SKM-1 (cell line): Measurements from ENCODE around the gene ALDH18A1.

Experiments used
- DNase-seq: peaks from one replicate; lab custom pipeline; 2025; ENCODE audit not compliant: unreplicated experiment; lab: John Stamatoyannopoulos, UW

The ALDH18A1 gene

GRCh38 chr10:95588025-95588424, 68.5 kb downstream of the ALDH18A1 start:
- no peak for DNase-seq

DNA sequence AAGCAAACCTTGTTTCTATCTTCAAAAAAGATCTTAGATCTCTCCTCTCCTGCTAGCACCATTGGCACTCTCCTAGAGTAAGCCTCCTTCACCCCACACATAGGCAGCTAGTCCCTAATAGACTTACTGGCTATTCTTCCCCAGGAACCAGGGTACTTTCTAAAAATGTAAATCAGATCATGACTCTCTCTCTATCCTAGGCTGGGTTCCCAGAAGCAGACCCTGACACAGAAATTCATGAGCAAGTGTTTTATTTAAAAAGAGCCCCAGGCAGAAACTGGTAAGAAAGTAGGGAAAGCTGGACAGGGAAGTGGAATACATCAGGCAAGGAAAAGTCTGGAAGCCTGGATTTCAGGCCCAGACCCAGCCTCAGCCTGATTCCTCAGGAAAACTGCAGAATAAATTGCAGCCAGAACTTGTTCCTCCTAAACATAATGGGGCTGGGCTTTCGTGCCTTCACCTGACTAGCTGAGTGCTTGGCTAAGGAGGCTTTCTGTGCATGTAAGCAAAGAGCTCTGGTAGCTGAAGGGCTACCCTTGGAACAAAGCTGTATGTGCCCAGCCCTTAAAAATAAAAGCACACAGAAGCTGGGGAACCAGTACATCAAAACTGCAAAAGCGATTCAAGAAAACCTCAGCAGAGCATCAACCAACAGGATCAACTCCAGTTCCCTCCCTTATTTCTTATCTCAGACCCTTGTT, 76.5 kb downstream of the ALDH18A1 start:
- DNase-seq, result no peak

DNA sequence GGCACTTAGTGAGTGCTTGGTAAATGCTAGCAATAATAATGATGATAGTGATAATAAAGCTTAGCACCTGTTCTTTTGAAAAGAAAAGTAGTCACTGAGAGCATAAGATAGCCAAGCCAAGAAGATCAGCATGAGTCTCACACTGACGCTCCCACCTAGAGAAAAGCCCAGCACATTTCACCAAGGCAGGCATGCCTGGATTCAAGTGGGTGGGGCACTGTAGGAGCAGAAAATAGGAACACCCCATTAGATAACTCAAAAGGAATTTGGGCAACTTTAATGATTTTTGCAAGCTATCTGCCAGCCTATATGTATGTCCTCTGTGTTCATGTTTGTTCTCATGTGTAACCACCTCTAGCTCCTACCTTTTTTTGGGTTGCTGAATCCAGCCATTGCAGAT, 77.2 kb downstream of the ALDH18A1 start:
- DNase-seq, result no peak

GRCh38 chr10:95578619-95579018, 77.9 kb downstream of the ALDH18A1 start:
- DNase-seq, result no peak

- DNase-seq, result no peak
Measured at GRCh38 chr10:95574649-95575365, 81.7 kb downstream of the ALDH18A1 start.

DNA sequence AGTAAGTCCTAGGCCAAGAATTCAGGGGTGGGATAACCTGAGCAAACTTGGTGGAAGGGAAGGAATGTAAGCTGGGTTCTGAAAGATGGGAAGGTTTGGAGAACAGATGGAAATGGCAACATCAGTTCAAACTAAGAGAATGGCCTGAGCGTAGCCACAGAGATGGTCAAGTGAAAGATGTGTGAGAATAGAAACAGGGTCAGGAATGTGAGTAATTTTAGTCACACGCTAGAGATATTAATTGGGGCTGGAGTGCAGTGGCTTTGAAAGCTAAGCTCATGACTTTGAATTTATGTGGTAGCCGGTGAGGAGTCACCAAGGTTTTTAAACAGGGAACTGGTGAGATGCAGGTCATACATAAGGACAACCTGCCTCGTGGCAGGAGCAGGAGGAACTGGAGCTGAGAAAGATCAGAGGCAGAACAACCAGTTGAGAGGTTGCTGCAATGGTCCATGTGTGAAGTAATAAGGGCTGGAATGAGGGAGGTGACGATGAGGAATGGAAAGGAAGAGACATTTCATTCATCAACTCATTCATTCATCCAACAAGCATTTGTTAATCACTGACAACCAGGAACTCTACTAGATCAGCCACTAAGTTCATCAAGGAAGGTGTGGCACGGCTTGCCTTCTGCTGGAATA, 82.4 kb downstream of the ALDH18A1 start:
- DNase-seq, result no peak

- no peak for DNase-seq
Measured at GRCh38 chr10:95573527-95573926, 83.0 kb downstream of the ALDH18A1 start.

GRCh38 chr10:95572131-95572820, 84.2 kb downstream of the ALDH18A1 start:
- DNase-seq, result no peak

DNA sequence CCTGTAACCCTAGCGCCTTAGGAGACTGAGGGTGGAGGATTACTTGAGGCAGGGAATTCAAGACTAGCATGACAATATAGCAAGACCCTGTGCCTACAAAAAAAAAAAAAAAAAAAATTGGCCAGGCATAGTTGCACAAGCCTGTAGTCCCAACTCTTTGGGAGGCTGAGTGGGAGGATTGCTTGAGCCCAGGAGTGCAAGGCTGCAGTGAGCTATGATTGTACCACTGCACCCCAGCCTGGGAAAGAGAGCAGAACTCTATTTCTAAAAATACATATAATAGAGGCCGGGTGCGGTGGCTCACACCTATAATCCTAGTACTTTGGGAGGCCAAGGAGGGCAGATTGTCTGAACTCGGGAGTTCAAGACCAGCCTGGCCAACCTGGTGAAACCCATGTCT, 85.1 kb downstream of the ALDH18A1 start:
- no peak for DNase-seq

- no peak for DNase-seq
Measured at GRCh38 chr10:95569368-95569767, 87.1 kb downstream of the ALDH18A1 start.

GRCh38 chr10:95567903-95568630, 88.4 kb downstream of the ALDH18A1 start:
- DNase-seq, result no peak

GRCh38 chr10:95566136-95566535, 90.4 kb downstream of the ALDH18A1 start:
- no peak for DNase-seq

DNA sequence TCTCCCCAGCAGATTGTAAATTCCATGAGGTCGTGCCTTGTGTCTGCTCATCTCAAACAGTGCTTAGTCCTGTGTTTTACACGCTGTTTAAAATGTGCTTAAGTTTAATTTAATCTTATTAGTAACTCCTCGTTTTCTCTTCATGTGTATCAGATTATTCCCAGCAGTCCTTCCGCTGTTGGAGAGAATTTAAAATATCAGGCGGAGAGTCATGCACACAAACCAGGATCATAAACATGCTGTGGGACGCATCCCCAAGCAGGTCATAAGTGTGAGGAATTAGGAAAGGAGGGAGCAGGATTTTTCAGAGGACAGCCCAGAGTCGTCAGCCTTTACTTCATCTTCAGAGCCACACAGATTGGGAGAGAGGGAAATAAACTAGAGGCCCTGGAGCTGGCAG, 91.2 kb downstream of the ALDH18A1 start:
- DNase-seq, result no peak

DNA sequence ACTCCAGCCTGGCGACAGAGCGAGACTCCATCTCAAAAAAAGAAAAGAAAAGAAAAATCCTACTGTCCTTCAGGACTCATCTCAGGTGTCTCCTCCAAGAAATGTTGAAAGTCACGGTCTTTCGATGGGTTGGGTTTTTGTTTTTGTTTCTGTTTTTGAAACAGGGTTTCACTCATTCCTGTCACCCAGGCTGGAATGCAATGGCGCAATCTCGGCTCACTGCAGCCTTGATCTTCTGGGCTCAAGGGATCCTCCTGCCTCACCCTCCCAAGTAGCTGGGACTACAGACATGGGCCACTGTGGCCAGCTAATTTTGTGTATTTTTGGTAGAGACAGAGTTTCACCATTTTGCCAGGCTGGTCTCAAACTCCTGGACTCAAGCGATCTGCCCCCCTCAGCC, 92.2 kb downstream of the ALDH18A1 start:
- no peak for DNase-seq

DNA sequence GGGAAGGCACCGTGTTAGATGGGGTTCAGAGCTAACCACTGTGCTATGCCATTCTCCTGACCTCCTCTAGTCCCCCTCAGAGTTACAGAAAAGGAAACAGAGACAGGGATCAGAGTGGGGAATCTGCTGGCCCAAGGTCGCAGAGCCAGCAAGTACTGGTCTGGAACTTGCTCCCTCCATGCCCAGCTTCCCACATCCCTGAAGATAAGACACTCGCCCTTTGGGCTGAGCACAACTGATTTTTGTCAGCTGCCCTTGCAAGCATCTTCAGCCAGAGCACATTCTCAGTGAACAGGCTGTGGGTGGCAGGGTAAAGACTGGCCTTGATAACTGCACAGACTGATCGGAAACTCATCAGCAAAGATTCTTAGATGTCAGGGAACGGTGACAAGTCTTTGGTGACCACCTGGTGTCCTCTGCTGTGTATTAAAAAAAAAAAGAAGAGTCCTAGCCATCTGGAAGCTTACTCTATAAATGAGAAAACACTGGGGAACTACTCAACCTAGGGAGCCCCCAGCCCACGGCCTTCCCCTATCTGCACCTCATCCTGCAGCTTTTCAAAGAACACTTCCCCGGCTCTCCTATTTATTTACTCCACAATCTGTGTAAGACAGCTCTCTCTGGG, 94.1 kb downstream of the ALDH18A1 start:
- no peak for DNase-seq

- no peak for DNase-seq
Measured at GRCh38 chr10:95561864-95562177, 94.7 kb downstream of the ALDH18A1 start.

DNA sequence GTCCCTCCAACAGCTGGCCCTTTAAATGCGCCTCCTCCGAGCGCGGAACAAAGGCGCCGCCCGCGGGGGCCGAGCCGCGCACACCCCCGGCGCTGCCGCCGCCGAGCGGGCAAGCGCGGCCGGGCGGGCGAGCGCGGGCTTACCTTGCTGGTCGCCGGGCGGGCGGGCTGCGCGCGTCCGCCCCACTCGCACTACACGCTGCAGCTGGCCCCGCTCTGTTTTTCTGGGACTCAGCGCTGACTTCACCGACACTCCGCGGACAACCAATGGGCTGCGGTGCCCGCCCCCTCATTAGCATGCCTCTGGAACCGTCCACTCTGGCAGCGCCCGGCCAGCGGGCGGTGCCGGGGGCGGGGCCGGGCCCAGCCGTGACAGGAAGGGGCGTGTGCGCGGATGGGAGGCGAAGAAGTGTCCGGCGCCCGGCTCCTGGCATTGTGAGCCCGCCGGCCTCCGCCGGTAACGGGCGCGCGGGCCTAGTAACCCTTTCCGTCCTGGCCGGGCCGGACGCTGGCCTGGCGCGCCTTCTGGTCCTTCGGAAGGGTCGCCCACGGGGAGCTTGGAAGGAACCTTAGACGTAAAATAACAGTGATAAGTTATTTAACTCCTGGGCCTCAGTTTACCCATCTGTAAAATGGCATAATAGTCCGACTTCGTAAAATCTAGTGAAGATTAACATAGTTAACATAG, 95.2 kb downstream of the ALDH18A1 start, which contains the start of gene SORBS1:
Gene SORBS1, minus strand, starts transcription at position 195 of the 687 bp plus-strand sequence. CDS start 120,236 bp downstream, outside the sequence.
- DNase-seq, result peak; percentile 91

GRCh38 chr10:95560278-95561176, 96.0 kb downstream of the ALDH18A1 start:
- no peak for DNase-seq

GRCh38 chr10:95559896-95560277, 96.6 kb downstream of the ALDH18A1 start:
- DNase-seq, result no peak
